ENCODE measurements around the gene NAA20.
A peak's percentile ranks its signal among the peaks of the same experiment; 100 is the strongest.

The NAA20 gene

GRCh38 chr20:20014659-20015058 is 2.5 kb upstream of the NAA20 start:
- H3K27ac ChIP-seq = no peak overlapping the region
- no peak for DNase-seq (ENCODE audit: low read depth, low spot score)

GRCh38 chr20:20017844-20018185 is 653 bp downstream of the NAA20 start:
- no peak for DNase-seq (ENCODE audit: low read depth, low spot score)
- peak overlapping the region; percentile 81 for H3K27ac ChIP-seq

GRCh38 chr20:20018366-20018765 is 1.2 kb downstream of the NAA20 start:
- peak overlapping the region; percentile 81 for H3K27ac ChIP-seq
- DNase-seq (ENCODE audit: low read depth, low spot score) = no peak

GRCh38 chr20:20019123-20019522 is 2.0 kb downstream of the NAA20 start:
- peak overlapping the region; percentile 81 for H3K27ac ChIP-seq
- DNase-seq (ENCODE audit: low read depth, low spot score) = peak; percentile 69

- H3K27ac ChIP-seq = no peak overlapping the region
- no peak for DNase-seq (ENCODE audit: low read depth, low spot score)
Observed at GRCh38 chr20:20020908-20021307, 3.7 kb downstream of the NAA20 start.

DNA sequence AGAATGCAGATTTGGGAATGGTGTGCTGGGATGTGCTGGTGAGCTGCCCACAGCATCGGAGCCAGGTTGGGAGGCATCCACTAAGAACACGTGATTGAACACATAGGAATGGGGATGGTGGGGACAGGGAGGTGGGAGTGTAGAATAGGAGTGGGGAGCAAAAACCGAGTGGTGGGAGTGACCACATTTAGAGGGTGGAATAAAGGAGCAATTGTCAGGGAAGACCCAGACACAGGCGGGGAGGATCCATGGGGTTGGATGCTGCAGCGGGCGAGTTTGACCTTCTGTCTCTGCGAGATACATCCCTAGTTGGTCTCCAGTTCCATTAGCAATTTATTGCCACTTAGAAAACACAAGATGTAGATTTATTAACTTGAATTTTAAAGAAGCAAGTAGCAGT is 4.7 kb downstream of the NAA20 start:
- H3K27ac ChIP-seq = no peak overlapping the region
- no peak for DNase-seq (ENCODE audit: low read depth, low spot score)

DNA sequence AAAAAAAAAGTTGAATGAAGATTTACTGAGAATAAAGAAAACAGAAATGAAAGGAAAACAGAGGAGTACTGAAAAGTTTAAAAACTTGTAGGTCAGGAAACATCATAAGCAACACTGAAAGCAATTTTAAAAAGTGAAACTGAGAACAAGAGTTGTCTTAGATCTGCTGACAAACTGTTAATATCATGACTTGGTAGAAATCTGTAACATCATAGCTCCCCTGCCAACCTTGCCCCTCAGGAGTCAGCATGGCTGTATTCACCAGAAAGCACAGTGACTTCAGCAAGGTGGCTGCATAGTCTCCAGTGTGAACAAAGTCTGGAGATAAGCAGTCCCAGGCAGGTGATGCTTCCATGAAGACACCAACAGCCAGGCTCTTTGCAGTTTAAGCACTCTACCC is 5.3 kb downstream of the NAA20 start:
- no peak for DNase-seq (ENCODE audit: low read depth, low spot score)
- H3K27ac ChIP-seq = no peak overlapping the region

DNA sequence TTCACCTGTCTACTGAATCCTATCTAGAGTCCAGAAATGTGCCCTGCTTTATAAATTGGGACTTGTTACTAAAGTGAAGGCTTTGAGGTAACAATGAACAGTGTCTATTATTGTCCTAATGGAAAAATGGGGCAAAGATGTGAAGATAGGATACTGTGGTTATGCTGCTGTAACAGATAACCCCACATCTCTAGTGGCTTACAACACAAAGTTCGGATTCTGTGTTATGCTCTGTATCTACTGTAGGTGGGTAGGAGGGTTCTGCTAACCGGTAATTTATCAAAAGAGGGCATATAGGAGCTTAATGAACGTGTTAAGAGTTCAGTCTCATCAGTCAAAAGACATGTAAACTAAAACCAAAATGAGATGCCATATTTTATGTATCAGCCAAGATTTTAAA is 6.2 kb downstream of the NAA20 start:
- no peak overlapping the region for H3K27ac ChIP-seq
- no peak for DNase-seq (ENCODE audit: low read depth, low spot score)

DNA sequence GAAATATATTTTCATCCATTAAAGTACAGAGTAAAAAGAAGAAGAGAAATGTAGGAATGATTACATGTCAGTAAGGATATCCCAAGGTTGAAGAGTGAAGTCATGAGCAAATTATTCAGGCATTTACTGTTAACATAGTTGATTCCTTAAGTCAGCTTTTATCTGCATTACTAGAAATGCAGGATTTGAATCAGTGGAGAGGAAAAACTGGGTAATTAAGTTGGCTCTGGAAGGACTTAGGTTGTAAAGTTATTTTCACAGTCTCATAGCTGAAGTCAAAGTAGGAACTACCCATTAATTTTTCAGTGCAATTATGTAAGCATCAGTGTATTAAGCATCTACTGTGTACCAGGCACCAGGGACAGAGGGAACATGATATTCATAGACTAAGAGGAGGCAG is 7.8 kb downstream of the NAA20 start:
- DNase-seq (ENCODE audit: low read depth, low spot score) = no peak
- H3K27ac ChIP-seq = no peak overlapping the region

GRCh38 chr20:20027284-20027683 is 10.1 kb downstream of the NAA20 start:
- no peak overlapping the region for H3K27ac ChIP-seq
- no peak for DNase-seq (ENCODE audit: low read depth, low spot score)

GRCh38 chr20:20031790-20032189 is 14.6 kb downstream of the NAA20 start:
- no peak overlapping the region for H3K27ac ChIP-seq
- no peak for DNase-seq (ENCODE audit: low read depth, low spot score)

DNA sequence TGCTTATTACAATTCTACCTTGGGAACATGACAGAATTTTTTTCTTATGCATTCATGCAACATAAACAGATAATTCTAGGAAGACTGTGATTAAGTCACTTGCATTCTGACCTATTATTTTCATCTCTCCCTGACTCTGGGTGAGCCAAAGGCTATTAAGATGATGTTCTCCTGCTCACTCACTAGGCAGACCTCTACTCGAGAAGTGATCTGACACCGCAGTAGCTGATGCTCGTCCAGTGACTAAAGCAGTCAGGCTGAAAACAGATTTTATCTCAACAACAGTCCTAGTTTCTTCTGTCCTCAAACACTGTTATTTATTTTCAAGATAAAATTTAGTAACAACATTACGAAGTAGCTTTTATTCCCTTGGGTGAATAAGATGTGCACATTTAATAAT is 17.3 kb downstream of the NAA20 start:
- no peak overlapping the region for H3K27ac ChIP-seq
- DNase-seq (ENCODE audit: low read depth, low spot score) = no peak

GRCh38 chr20:20036756-20037155 is 19.6 kb downstream of the NAA20 start:
- no peak overlapping the region for H3K27ac ChIP-seq
- DNase-seq (ENCODE audit: low read depth, low spot score) = no peak

DNA sequence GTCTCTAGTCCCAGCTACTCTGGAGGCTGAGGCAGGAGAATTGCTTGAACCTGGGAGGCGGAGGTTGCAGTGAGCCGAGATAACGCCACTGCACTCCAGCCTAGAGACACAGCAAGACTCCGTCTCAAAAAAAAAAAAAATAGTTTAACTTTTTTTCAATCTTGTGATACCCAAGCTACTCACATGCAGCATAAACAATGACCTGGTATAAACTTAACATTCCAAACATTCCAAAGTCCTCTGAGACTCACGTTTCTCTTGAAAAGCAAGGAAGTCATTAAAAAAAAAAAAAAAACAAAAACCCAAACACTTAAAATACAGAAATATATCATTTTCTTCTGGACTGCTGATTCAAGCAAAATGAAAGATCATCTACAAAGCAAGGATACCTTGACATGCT is 20.8 kb downstream of the NAA20 start:
- DNase-seq (ENCODE audit: low read depth, low spot score) = no peak
- H3K27ac ChIP-seq = no peak overlapping the region

DNA sequence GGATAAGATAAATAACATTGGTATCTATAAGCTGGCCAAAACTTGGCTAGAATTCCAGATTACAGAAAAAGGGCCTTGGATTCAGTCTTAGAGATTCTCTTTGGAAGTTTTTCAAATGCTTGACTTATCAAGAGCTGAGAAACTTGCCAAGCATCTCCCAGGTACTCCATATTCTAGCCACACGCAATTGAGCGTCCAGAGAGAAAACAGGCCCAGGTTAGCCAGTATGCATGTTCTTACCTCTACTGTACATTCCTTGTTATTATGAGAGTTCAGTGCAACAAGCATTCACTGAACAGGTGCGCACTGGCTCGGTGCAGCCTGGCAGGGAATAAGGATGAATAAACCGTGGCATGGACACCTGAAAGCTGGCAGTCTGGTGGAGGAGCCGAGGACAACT is 21.4 kb downstream of the NAA20 start:
- no peak overlapping the region for H3K27ac ChIP-seq
- no peak for DNase-seq (ENCODE audit: low read depth, low spot score)

GRCh38 chr20:20039752-20040387 is 22.7 kb downstream of the NAA20 start:
- DNase-seq (ENCODE audit: low read depth, low spot score) = no peak
- no peak overlapping the region for H3K27ac ChIP-seq

DNA sequence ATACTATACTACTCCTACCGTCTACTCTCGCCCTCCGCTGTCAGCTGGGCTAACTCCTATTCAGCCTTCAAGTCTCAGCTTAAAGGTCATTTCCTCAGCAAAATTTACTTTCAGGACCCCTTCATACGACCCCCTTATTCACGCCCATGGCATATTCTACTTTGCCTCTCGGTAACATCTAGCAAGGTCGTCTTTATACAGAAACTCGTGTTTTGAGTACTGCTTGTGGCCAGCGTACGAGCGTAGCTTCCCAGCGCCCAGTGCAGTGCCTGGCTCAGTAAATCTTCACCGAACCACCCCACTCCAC is 34.6 kb downstream of the NAA20 start:
- DNase-seq (ENCODE audit: low read depth, low spot score) = no peak
- peak overlapping the region; percentile 80 for H3K27ac ChIP-seq

- peak; percentile 84 for DNase-seq (ENCODE audit: low read depth, low spot score)
- H3K27ac ChIP-seq = peak within 1 kb of the TSS; percentile 80
Observed at GRCh38 chr20:20052074-20052970, 35.2 kb downstream of the NAA20 start, which contains the start of the genes CFAP61 and CRNKL1. TSS of gene CFAP61 (plus strand) at chr20:20052532. CDS start at chr20:20056654, 4,122 bp downstream. TSS of gene CRNKL1 (minus strand) at chr20:20052466. CDS start at chr20:20052342, 124 bp downstream.

GRCh38 chr20:20060234-20060998 is 43.3 kb downstream of the NAA20 start:
- no peak for DNase-seq (ENCODE audit: low read depth, low spot score)
- H3K27ac ChIP-seq = no peak overlapping the region

- H3K27ac ChIP-seq = no peak overlapping the region
- no peak for DNase-seq (ENCODE audit: low read depth, low spot score)
Observed at GRCh38 chr20:20063941-20064702, 47.0 kb downstream of the NAA20 start.
